ENCODE results near the gene LGR4. TPM values are rescaled to one million over a fixed set of nuclear protein-coding genes. Genes with fewer than 3 reads are reported as not detected.
"Not testable (repeated sequence)": the region's sequence is repeated elsewhere in the genome, so short reads cannot be mapped to it uniquely, and the experiment has no call there.

LGR4 gene
- total RNA-seq, 2 experiments from 2014 or later, result 0.12 to 0.29 TPM

DNA sequence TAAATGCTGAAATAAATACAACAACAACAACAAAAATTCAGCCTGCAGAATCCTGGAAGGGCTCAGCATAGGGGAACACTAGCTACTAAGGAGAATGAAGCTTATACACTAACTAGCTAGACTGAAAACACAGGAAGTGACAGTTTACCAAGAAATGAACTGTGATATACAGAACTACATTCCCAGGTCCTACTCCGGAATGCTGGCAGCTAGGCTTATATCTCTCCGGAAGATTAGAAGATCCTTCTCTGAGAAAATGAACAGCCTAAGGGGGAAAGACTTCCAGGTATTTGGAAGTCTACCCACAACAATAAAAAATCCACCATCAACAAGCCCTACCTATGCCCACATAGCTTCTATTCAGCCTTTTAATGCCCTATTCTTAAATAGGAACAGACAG, 140.6 kb downstream of the LGR4 start:
- Mint-ChIP-seq H3K4me3 (no peak overlapping the region), H3K27ac (no peak overlapping the region), H3K36me3 (ENCODE audit: low read depth) (peaks cover 9% of the 10 kb centered on the region), H3K27me3 (no peaks in the 10 kb centered on the region), H3K9me3 (no peaks in the 10 kb centered on the region), H3K4me1 (no peaks in the 10 kb centered on the region)
- no peak for DNase-seq
- ChIA-PET CTCF (no interaction called here), POLR2A (no interaction called here)

DNA sequence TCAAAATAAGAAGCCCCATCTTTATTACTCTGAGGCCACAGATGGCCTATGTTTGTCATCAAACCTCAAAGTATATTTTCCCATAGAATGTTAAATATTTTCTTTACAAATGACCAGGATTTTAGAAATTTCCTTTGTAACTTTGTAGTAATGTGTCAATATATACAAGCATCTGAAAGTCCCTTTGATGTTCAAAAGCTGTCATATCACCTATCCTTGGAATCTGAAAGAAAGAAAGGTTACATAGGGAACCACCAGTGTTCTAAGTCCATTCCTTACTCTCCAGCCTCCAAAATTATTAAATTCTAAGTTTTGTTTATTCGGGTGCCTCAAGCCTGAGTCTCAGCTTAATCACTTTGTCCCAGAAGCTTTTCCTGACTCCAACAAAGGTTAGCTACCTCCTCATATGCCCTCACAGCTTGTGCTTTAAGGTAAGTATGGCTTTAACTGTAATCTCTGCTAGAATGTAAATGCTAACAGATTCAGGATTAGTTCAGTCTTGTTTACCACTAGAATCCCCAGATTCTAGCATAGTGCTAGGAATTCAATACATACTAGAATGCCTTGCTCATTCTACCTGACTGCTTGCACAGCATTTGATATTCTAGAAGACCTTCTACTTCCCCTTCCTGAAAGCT, 141.8 kb downstream of the LGR4 start:
- Mint-ChIP-seq H3K4me3 (no peak overlapping the region), H3K27ac (no peak overlapping the region), H3K27me3 (no peaks in the 10 kb centered on the region), H3K36me3 (ENCODE audit: low read depth) (peaks cover 5% of the 10 kb centered on the region), H3K4me1 (no peaks in the 10 kb centered on the region), H3K9me3 (no peaks in the 10 kb centered on the region)
- ChIA-PET CTCF (no interaction called here), POLR2A (no interaction called here)
- DNase-seq, result no peak

DNA sequence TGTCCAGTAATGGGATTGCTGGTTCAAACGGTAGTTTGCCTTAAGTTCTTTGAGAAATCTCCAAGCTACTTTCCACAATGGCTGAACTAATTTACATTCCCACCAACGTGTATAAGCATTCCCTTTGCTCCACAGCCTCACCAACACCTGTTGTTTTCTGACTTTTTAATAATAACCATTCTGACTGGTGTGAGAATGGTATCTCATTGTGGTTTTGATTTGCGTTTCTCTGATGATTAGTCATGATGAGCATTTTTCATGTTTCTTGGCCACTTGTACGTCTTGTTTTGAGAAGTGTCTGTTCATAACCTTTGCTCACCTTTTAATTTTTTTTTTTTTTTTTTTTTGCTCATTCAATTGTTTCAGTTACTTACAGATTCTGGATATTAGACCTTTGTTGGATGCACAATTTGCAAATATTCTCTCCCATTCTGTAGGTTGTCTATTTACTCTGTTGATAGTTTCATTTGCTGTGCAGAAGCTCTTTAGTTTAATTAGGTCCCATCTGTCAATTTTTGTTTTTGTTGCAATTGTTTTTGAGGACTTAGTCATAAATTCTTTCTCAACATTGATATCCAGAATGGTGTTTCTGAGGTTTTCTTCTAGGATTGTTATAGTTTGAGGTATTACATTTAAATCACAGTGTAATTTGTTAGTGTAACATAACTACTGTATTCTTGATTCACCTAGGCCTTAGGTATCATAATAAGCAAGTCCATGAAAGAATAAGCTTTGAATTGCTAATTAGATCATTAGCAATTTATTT, 142.5 kb downstream of the LGR4 start:
- POLR2A ChIA-PET, result no interaction called here

DNA sequence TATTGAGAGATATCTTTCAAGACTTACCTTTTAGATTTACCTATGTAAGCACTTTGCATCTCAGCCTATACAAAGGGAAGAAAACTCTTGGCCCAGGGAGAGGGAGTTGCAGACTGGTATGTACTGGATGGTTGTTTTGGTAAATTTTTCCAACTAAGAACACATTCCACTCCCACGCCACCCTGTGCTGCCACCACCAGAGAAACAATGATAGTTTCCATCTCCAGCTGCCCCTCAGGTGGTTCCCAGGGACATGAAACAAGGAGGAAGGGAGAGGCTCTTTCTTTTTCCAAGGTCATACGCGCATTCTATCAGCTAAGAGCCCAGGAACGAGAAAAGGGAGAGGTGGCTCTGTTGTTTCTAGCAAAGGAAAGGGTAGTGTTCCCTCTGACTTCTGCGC, 144.0 kb downstream of the LGR4 start:
- H3K4me3 Mint-ChIP-seq, result no peak overlapping the region
- no peak overlapping the region for H3K27ac Mint-ChIP-seq
- ChIA-PET CTCF (no interaction called here), POLR2A (no interaction called here)
- no peaks in the 10 kb centered on the region for H3K27me3 Mint-ChIP-seq
- no peaks in the 10 kb centered on the region for H3K4me1 Mint-ChIP-seq
- H3K9me3 Mint-ChIP-seq, result no peaks in the 10 kb centered on the region
- peaks cover 5% of the 10 kb centered on the region for H3K36me3 Mint-ChIP-seq (ENCODE audit: low read depth)
- no peak for DNase-seq

More for the DNA sequence above, 142.5 kb downstream of the LGR4 start:
- H3K36me3 Mint-ChIP-seq (ENCODE audit: low read depth), result peaks cover 5% of the 10 kb centered on the region
- CTCF ChIA-PET, result no interaction called here
- no peaks in the 10 kb centered on the region for H3K4me1 Mint-ChIP-seq
- no peaks in the 10 kb centered on the region for H3K27me3 Mint-ChIP-seq
- no peak overlapping the region for H3K27ac Mint-ChIP-seq
- H3K9me3 Mint-ChIP-seq, result no peaks in the 10 kb centered on the region
- H3K4me3 Mint-ChIP-seq, result no peak overlapping the region
- DNase-seq, result no peak

DNA sequence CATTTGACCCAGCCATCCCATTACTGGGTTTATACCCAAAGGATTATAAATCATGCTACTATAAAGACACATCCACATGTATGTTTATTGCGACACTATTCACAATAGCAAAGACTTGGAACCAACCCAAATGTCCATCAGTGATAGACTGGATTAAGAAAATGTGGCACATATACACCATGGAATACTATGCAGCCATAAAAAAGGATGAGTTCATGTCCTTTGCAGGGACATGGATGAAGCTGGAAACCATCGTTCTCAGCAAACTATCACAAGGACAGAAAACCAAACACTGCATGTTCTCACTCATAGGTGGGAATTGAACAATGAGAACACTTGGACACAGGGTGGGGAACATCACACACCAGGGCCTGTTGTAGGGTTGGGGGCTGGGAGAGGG, 145.5 kb downstream of the LGR4 start:
- H3K4me3 Mint-ChIP-seq; H3K9me3 Mint-ChIP-seq; H3K27me3 Mint-ChIP-seq; POLR2A ChIA-PET; DNase-seq; H3K36me3 Mint-ChIP-seq (ENCODE audit: low read depth); CTCF ChIA-PET; H3K4me1 Mint-ChIP-seq; H3K27ac Mint-ChIP-seq: not testable (repeated sequence)

DNA sequence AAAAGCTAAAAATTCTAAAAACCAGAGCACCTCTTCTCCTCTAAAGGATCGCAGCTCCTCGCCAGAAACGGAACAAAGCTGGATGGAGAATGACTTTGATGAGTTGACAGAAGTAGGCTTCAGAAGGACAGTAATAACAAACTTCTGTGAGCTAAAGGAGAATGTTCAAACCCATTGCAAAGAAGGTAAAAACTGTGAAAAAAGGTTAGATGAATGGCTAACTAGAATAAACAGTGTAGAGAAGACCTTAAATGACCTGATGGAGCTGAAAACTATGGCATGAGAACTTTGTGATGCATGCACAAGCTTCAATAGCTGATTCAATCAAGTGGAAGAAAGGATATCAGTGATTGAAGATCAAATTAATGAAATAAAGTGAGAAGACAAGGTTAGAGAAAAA, 150.4 kb downstream of the LGR4 start:
- CTCF ChIA-PET; H3K27me3 Mint-ChIP-seq; H3K36me3 Mint-ChIP-seq (ENCODE audit: low read depth); H3K4me3 Mint-ChIP-seq; H3K9me3 Mint-ChIP-seq; H3K4me1 Mint-ChIP-seq; POLR2A ChIA-PET; DNase-seq; H3K27ac Mint-ChIP-seq: not testable (repeated sequence)

DNA sequence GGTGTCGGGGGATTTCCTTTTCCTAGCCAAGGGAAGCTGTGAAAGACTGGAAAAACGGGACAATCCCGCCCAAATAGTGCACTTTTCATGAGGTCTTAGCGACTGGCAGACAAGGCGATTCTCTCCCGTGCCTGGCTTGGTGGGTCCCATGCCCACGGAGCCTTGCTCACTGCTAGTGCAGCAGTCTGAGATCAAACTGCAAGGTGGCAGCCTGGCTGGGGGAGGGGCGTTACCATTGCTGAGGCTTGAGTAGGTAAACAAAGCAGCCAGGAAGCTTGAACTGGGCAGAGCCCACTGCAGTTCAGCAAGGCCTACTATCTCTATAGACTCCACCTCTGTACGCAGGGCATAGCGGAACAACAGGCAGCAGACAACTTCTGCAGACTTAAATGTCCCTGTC, 151.2 kb downstream of the LGR4 start:
- CTCF ChIA-PET; H3K4me1 Mint-ChIP-seq; H3K4me3 Mint-ChIP-seq; H3K9me3 Mint-ChIP-seq; POLR2A ChIA-PET; H3K27me3 Mint-ChIP-seq; DNase-seq; H3K27ac Mint-ChIP-seq; H3K36me3 Mint-ChIP-seq (ENCODE audit: low read depth): not testable (repeated sequence)

DNA sequence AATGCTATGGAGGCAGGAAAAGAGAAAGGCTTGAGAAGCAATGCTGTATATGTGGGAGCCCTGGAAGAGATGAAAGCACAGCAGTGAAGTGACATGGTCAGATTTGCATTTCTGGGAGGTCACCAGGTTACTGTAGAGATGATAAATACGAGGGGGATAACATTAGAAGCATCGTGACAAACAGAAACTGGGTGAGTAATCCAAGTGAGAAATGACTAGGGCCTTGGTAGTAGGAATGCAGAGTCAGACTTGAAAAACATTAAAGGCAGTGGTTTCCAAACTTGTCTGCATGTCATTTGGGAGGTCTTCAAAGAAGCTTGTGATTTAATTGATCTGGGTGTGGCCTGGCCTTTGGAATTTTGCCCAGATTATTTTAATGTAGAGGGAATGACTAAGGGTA, 153.5 kb downstream of the LGR4 start:
- Mint-ChIP-seq H3K36me3 (ENCODE audit: low read depth) (no peaks in the 10 kb centered on the region), H3K9me3 (no peaks in the 10 kb centered on the region), H3K4me3 (no peak overlapping the region), H3K27ac (no peak overlapping the region), H3K4me1 (peaks cover 4% of the 10 kb centered on the region), H3K27me3 (no peaks in the 10 kb centered on the region)
- DNase-seq, result no peak
- CTCF ChIA-PET, result no interaction called here
- POLR2A ChIA-PET, result no interaction called here

DNA sequence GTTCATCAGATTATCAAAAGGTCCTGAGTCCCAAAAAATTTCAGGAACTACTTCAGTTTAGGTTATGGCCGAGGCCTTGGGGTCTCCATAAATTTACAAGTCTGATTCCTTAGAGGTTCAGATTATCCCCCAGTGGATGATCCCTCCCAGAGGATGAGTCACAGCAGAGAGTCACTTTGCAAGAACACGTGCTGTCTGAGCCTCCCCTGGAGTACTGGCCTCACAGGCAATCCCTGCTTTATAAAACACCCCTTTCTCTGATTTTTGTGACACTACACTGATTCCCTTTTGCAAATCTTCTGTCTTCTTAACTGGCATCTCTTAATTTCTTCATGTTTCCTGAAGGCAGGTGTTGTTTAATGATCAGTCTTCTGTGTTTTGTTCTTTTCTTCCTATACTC, 154.8 kb downstream of the LGR4 start:
- H3K36me3 Mint-ChIP-seq (ENCODE audit: low read depth), result no peaks in the 10 kb centered on the region
- POLR2A ChIA-PET, result no interaction called here
- H3K4me1 Mint-ChIP-seq, result peaks cover 4% of the 10 kb centered on the region
- H3K27ac Mint-ChIP-seq, result no peak overlapping the region
- CTCF ChIA-PET, result no interaction called here
- H3K4me3 Mint-ChIP-seq, result no peak overlapping the region
- DNase-seq, result no peak
- no peaks in the 10 kb centered on the region for H3K27me3 Mint-ChIP-seq
- H3K9me3 Mint-ChIP-seq, result no peaks in the 10 kb centered on the region

Small RNAs within 50 kb of the gene (microRNA-seq; reads per million reads assigned to microRNA genes)
- not detected for gene MIR8087 (ENCODE audit: borderline microRNAs expressed, borderline replicate concordance)

Other genes with a start within 250 kb of the LGR4 start
- 10 to 100 TPM; 18.8 to 23.8 TPM for gene CCDC34, start 109.6 kb downstream of the LGR4 start, total RNA-seq
- 10 to 100 TPM; 22.3 to 24.5 TPM for gene LIN7C, start 34.0 kb upstream of the LGR4 start, total RNA-seq
- not detected for gene BDNF, start 227.7 kb upstream of the LGR4 start, total RNA-seq